Stimulated activated CD8-positive, alpha-beta memory T cell treated with anti-CD3 and anti-CD28 coated beads, Interleukin-7, amount 100 ng/mL, for 4 hours (primary cell): Measurements from ENCODE around the gene HECA.
A peak's percentile ranks its signal among the peaks of the same experiment; 100 is the strongest.
"Not testable (repeated sequence)": the region's sequence is repeated elsewhere in the genome, so short reads cannot be mapped to it uniquely, and the experiment has no call there.

Experiments
- DNase-seq, 2 donors: peaks; one replicate each; pipeline ENCODE4 v3.0.0-alpha.2; 2020; ENCODE audit warnings: low read depth in 2 of 2

The HECA gene

GRCh38 chr6:139134817-139135577 lies at the start of gene HECA:
HECA (plus strand) TSS chr6:139135080; CDS start chr6:139135397, 317 bp downstream.
- peak; percentile 98 for DNase-seq

GRCh38 chr6:139091826-139092225 lies 43.1 kb upstream of the HECA start:
- no peak for DNase-seq

- DNase-seq = no peak
These were observed 34.9 kb upstream of the HECA start for GRCh38 chr6:139099984-139100383.

- DNase-seq = no peak
These were observed 27.8 kb upstream of the HECA start for GRCh38 chr6:139107051-139107450.

GRCh38 chr6:139108378-139108777 lies 26.5 kb upstream of the HECA start:
- DNase-seq = no peak

GRCh38 chr6:139109558-139109957 lies 25.3 kb upstream of the HECA start:
- DNase-seq = no peak

- DNase-seq = no peak
These were observed 22.7 kb upstream of the HECA start for GRCh38 chr6:139112146-139112545.

- DNase-seq = no peak
These were observed 22.3 kb upstream of the HECA start for GRCh38 chr6:139112561-139112960.

- no peak for DNase-seq
These were observed 20.1 kb upstream of the HECA start for GRCh38 chr6:139114746-139115145.

GRCh38 chr6:139115989-139116758 lies 18.7 kb upstream of the HECA start:
- no peak for DNase-seq

- DNase-seq = no peak
These were observed 17.1 kb upstream of the HECA start for GRCh38 chr6:139117734-139118133.

GRCh38 chr6:139119552-139119951 lies 15.3 kb upstream of the HECA start:
- no peak for DNase-seq

GRCh38 chr6:139122823-139123222 lies 12.1 kb upstream of the HECA start:
- not testable (repeated sequence) for DNase-seq

- peak; percentile 65 to 73 for DNase-seq
These were observed 9.8 kb upstream of the HECA start for GRCh38 chr6:139124887-139125672.

GRCh38 chr6:139126255-139126654 lies 8.6 kb upstream of the HECA start:
- DNase-seq = no peak

GRCh38 chr6:139126931-139127330 lies 7.9 kb upstream of the HECA start:
- DNase-seq = no peak

GRCh38 chr6:139129284-139129683 lies 5.6 kb upstream of the HECA start:
- DNase-seq = no peak

- no peak for DNase-seq
These were observed 3.1 kb upstream of the HECA start for GRCh38 chr6:139131736-139132280.

GRCh38 chr6:139133262-139134063 lies 1.4 kb upstream of the HECA start:
- DNase-seq = no peak

- no peak for DNase-seq
These were observed 850 bp upstream of the HECA start for GRCh38 chr6:139134064-139134395.
